RWPE2 (cell line): ENCODE measurements around the gene GRIK3.
"Not testable (repeated sequence)": the region's sequence is repeated elsewhere in the genome, so short reads cannot be mapped to it uniquely, and the experiment has no call there.

Experiments
- ATAC-seq: fragments of 200-7000 bp; cut with Tn5 transposase; 3 replicates; pipeline ENCODE4 v1.9.1; 2021; ENCODE audit warnings: low read depth
- DNase-seq: peaks from one replicate; pipeline ENCODE4 v3.0.0-alpha.2; 2020; ENCODE audit warnings: low spot score
- H3K27ac ChIP-seq: fragments of 450-650 bp; 2 replicates; pipeline ENCODE4 v1.5.1; 2017; ENCODE audit warnings: mild to moderate bottlenecking; ENCODE audit not compliant: poor library complexity, severe bottlenecking
- H3K27me3 ChIP-seq: fragments of 250-450 bp; sonication (Bioruptor Pico); 2 replicates; pipeline ENCODE4 v1.5.1; 2021; ENCODE audit warnings: mild to moderate bottlenecking, moderate library complexity; ENCODE audit not compliant: insufficient read depth, poor library complexity, severe bottlenecking
- H3K36me3 ChIP-seq: fragments of 250-450 bp; sonication (Bioruptor Pico); 2 replicates; pipeline ENCODE4 v1.5.1; 2020; ENCODE audit warnings: low read depth, mild to moderate bottlenecking, moderate library complexity
- H3K4me1 ChIP-seq: fragments of 250-450 bp; sonication (Bioruptor Pico); 2 replicates; pipeline ENCODE4 v1.5.1; 2021; ENCODE audit warnings: mild to moderate bottlenecking, moderate library complexity; ENCODE audit not compliant: insufficient read depth, poor library complexity, severe bottlenecking
- H3K4me3 ChIP-seq: fragments of 250-450 bp; sonication (Bioruptor Pico); 2 replicates; pipeline ENCODE4 v1.5.1; 2021; ENCODE audit warnings: mild to moderate bottlenecking, moderate library complexity; ENCODE audit not compliant: severe bottlenecking
- H3K9me3 ChIP-seq: fragments of 250-450 bp; sonication (Bioruptor Pico); 2 replicates; pipeline ENCODE4 v1.5.1; 2021; ENCODE audit warnings: mild to moderate bottlenecking, moderate library complexity; ENCODE audit not compliant: severe bottlenecking
- CTCF ChIP-seq: fragments of 450-650 bp; IDR thresholded peaks from one replicate; pipeline ENCODE4 v1.5.1; 2017; ENCODE audit warnings: mild to moderate bottlenecking, moderate library complexity; ENCODE audit not compliant: poor library complexity, severe bottlenecking

Gene GRIK3

DNA sequence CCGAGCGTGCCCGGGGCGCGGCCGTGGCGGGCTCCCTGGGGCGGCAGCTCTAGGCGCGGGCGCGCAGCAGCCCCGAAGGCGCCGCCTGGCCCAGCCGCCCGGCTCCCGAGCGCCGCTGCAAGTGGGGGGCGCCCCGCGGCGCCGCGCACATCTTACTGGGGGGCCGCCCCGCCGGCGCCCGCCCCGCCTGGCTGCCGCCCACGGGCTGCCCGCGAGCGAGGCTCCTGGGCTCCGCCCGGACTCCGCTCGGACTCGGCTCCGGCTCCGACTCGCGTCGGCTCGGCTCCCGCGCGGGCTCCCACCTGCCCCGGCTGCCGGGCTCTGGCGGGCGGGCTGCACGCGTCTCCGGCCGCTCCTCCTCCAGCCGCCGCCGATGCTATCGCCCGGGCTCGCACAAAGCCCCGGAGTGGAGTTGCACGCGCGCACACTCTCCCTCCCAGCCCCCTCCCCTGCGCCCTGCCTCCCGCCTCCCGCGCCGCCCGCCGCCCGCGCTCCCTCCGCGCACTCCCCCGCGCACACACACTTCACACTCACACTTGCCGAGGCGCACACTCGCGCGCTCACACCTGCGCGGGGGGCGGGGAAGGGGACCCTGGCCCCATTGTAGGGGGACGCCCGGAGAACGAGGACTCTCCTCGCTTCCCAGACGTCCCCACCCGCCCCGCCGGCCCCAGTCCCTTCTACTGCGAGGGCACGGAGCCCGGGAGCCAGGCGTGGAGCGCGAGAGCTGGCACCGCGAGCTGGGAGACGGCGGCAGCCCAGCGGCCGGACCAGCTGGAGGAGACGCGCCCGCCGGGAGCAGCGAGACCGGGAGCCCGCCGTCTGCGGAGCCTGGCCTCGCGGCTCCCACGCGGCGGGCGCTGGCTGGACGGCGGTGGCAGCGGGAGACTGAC, at the start of gene GRIK3:
GRIK3 (minus strand) TSS at position 395 of the 893 bp plus-strand sequence. CDS start 407 bp downstream, outside the sequence.
- H3K27ac ChIP-seq, result no peak within 1 kb of the TSS
- ATAC-seq (0 out of 3 replicates have a peak, but pooled peaks have one; percentile 9), DNase-seq (no peak)
- no peaks in the 10 kb centered on the region for H3K4me1 ChIP-seq
- no peak for TF ChIP-seq CTCF
- H3K27me3 ChIP-seq, result peaks cover 76% of the 10 kb centered on the region
- H3K4me3 ChIP-seq, result no peak within 1 kb of the TSS
- H3K9me3 ChIP-seq, result no peaks in the 10 kb centered on the region
- no peaks in the 10 kb centered on the region for H3K36me3 ChIP-seq

- DNase-seq (no peak), ATAC-seq (no peak)
- H3K27ac ChIP-seq, result no peak overlapping the region
- H3K4me3 ChIP-seq, result no peak overlapping the region
- no peaks in the 10 kb centered on the region for H3K36me3 ChIP-seq
- no peaks in the 10 kb centered on the region for H3K4me1 ChIP-seq
- no peak for TF ChIP-seq CTCF
- no peaks in the 10 kb centered on the region for H3K9me3 ChIP-seq
- H3K27me3 ChIP-seq, result no peaks in the 10 kb centered on the region
These were observed 49.7 kb upstream of the GRIK3 start for GRCh38 chr1:37084013-37084412.

GRCh38 chr1:37083603-37084002, 49.3 kb upstream of the GRIK3 start:
- no peak overlapping the region for H3K4me3 ChIP-seq
- TF ChIP-seq CTCF, result no peak
- H3K36me3 ChIP-seq, result no peaks in the 10 kb centered on the region
- no peak for DNase-seq
- ATAC-seq, result no peak
- H3K9me3 ChIP-seq, result no peaks in the 10 kb centered on the region
- no peaks in the 10 kb centered on the region for H3K27me3 ChIP-seq
- H3K27ac ChIP-seq, result no peak overlapping the region
- H3K4me1 ChIP-seq, result no peaks in the 10 kb centered on the region

DNA sequence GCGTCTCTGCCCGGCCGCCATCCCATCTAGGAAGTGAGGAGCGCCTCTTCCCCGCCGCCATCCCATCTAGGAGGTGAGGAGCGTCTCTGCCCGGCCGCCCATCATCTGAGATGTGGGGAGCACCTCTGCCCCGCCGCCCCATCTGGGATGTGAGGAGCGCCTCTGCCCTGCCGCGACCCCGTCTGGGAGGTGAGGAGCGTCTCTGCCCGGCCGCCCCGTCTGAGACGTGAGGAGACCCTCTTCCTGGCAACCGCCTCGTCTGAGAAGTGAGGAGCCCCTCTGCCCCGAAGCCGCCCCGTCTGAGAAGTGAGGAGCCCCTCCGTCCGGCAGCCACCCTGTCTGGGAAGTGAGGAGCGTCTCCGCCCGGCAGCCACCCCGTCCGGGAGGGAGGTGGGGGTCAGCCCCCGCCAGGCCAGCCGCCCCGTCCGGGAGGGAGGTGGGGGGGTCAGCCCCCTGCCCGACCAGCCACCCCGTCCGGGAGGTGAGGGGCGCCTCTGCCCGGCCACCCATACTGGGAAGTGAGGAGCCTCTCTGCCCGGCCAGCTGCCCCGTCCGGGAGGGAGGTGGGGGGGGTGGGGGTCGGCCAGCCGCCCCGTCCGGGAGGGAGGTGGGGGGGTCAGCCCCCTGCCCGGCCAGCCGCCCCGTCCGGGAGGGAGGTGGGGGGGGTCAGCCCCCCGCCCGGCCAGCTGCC, 46.1 kb upstream of the GRIK3 start:
- DNase-seq, ATAC-seq, H3K36me3 ChIP-seq, H3K27me3 ChIP-seq, H3K27ac ChIP-seq, H3K9me3 ChIP-seq, H3K4me3 ChIP-seq, H3K4me1 ChIP-seq: not testable (repeated sequence)

DNA sequence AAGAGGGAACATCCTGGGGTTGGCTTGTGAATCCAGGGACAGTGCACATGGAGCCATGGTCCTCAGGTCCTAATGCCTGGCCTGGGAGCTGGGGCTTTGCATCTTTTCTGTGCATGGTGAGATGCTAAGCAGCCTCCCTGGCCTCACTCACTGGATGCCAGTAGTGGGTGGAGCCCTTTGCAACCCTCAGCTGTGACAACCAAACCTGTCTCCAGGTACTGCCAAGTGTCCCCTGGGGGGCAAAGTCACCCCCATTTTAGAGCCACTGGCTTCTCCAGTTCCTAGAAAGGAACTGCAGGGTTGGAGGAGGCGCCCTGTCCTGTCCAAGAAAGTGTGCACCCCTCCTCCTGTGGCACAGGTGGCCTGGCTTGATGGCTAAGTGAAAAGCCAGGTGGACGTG, 44.6 kb upstream of the GRIK3 start:
- no peaks in the 10 kb centered on the region for H3K36me3 ChIP-seq
- H3K4me3 ChIP-seq, result no peak overlapping the region
- DNase-seq (no peak), ATAC-seq (no peak)
- no peaks in the 10 kb centered on the region for H3K4me1 ChIP-seq
- no peak overlapping the region for H3K27ac ChIP-seq
- peaks cover 8% of the 10 kb centered on the region for H3K27me3 ChIP-seq
- no peak for TF ChIP-seq CTCF
- no peaks in the 10 kb centered on the region for H3K9me3 ChIP-seq
